Right ventricle myocardium superior (tissue), 1 donor: ENCODE results near the gene HCFC1R1. TPM values are rescaled to one million over a fixed set of nuclear protein-coding genes. Genes with fewer than 3 reads are reported as not detected.

Experiments
- ATAC-seq: fragments of 200-7000 bp; cut with Tn5 transposase; one replicate; pipeline ENCODE4 v1.9.1; 2020; ENCODE audit warnings: mild to moderate bottlenecking; ENCODE audit not compliant: poor library complexity
- DNase-seq: peaks from one replicate; pipeline ENCODE4 v3.0.0-alpha.2; 2020
- intact Hi-C: fragments of 100-400 bp; cut with DNase I; formaldehyde crosslinking; loops from one replicate; pipeline ENCODE4 v1.11.2; 2022
- total RNA-seq: library from RNA; stranded (reverse); fragmentation: NEBNext Ultra II Directional; extraction: Animal tissue kit (Norgen Biotek cat#: 25700); gene quantifications from one replicate; pipeline ENCODE4 v1.2.1, GENCODE V29; 2021
- donor health status: DM: no; HTN: yes; CAD: no; lungs with severe emphysema.

Gene HCFC1R1
- total RNA-seq, 1 donor from 2014 or later = 53.5 TPM

- intact Hi-C loops = no loop called here
- DNase-seq (no peak), ATAC-seq (no peak)
Observed at GRCh38 chr16:3026003-3026378, 2.2 kb upstream of the HCFC1R1 start.

DNA sequence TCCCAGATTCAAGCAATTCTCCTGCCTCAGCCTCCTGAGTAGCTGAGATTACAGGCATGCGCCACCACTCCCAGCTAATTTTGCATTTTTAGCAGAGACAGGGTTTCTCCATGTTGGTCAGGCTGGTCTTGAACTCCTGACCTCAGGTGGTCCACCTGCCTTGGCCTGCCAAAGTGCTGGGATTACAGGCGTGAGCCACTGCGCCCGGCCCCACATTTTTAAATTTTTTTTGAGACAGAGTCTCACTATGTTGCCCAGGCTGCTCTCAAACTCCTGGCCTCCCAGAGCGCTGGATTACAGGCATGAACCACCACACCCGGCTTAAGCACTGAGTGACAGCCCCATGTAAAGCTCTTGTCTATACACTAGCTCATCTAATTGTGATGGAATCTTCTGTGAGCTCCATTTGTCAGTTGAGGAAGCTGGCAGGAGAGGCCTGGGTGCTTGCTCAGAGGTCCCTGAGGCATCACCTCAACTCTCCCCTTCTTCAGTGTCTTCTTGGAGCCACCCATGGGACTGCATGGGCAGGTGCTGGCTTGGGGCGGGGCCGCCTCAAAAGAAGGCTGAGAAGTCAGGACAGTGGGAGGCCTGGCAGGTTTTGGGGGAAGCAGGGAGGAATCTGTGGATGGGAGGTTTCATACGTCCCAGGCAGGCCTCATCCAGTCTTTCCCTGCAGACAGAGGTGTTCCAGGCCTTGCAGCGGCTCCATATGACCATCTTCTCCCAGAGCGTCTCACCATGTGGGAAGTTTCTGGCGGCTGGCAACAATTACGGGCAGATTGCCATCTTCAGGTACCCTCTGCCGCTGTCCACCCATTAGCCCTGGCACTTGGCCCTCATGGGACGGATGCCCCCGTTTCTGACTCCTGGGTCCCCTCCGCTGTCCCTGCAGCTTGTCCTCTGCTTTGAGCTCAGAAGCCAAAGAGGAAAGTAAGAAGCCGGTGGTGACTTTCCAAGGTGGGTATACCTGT lies 1.6 kb upstream of the HCFC1R1 start:
- ATAC-seq = no peak
- DNase-seq = no peak
- intact Hi-C loops = no loop called here

DNA sequence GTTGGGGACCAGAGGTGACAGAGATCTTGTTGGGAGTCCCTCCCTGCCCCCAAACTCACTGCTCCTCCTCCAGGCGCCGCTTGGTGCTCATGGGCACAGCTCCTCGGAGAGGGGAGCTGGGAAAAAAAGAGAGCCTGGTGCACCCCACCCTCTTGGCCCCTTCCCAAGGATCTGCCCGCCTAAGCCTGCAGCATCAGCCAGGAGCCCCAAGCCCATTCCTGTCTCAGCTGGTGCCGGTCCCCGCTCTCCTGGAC lies 400 bp downstream of the HCFC1R1 start:
- DNase-seq (no peak), ATAC-seq (no peak)
- intact Hi-C loops = no loop called here

- DNase-seq = no peak
- no peak for ATAC-seq
- intact Hi-C loops = no loop called here
Observed at GRCh38 chr16:3022684-3023414, 893 bp downstream of the HCFC1R1 start.

GRCh38 chr16:3022208-3022683 lies 1.5 kb downstream of the HCFC1R1 start:
- DNase-seq (peak; percentile 92), ATAC-seq (peak; percentile 42)
- intact Hi-C loops = no loop called here

DNA sequence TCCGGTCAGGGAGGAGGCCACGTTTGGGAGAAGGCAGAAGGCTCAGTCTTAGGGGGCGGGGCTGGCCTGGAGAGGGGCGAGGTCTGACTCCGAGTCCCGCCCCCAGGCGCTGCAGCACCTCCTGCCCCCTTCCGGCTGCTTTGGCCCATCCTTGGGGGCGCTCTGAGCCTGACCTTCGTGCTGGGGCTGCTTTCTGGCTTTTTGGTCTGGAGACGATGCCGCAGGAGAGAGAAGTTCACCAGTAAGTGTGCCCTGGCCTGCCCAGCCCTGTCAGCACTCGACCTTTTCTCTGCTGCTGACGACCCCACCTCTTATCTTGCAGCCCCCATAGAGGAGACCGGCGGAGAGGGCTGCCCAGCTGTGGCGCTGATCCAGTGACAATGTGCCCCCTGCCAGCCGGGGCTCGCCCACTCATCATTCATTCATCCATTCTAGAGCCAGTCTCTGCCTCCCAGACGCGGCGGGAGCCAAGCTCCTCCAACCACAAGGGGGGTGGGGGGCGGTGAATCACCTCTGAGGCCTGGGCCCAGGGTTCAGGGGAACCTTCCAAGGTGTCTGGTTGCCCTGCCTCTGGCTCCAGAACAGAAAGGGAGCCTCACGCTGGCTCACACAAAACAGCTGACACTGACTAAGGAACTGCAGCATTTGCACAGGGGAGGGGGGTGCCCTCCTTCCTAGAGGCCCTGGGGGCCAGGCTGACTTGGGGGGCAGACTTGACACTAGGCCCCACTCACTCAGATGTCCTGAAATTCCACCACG lies 2.1 kb downstream of the HCFC1R1 start:
- ATAC-seq = peak; percentile 58
- intact Hi-C loops = no loop called here
- peak; percentile 89 for DNase-seq

DNA sequence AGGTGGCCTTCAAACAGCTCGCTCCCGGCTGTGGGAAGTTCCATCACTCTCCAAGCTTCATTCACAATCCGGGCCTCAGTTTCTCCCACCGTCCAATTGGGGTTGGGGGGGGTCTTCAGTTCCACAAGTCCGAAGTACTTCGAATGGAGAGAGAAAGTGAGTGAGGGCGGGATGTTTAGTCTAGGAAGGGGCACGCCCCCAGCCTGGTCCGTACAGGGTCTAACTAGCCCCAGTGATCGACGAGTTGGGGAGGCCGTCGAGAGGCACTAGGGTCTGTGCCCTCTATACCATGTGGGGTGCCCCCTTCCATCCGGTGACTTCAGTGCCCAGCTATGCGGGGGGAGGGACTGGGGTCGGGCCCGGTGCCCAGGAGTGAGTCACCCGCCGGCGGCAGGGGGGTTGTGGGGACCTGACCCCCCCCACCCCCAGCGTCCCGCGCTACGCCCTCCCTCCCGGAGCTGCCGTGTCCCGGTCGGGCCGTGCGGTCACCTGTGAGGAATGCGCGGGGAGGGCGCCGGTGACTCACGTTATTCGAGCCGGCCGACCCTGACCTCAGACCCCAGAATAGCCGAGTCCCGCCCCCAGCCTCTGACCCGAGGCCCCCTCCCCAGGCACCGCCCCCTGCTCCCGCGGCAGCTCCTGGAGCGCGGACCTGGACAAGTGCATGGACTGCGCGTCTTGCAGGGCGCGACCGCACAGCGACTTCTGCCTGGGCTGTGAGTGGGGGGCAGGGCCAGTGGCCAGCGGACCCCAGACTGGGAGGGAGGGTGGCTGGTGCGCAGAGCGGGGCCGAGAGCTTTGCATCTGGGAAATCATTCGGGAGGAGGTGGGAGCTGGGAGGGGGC lies 2.9 kb downstream of the HCFC1R1 start:
- ATAC-seq (peak; percentile 37), DNase-seq (peak; percentile 80)
- intact Hi-C loops = no loop called here

GRCh38 chr16:3020247-3020603 lies 3.5 kb downstream of the HCFC1R1 start, which contains the start of gene TNFRSF12A:
TSS of gene TNFRSF12A (plus strand) at chr16:3020368. CDS start at chr16:3020398, 30 bp downstream.
- DNase-seq (peak; percentile 89), ATAC-seq (peak; percentile 59)
- intact Hi-C loops = no loop called here

GRCh38 chr16:3019594-3020246 lies 4.0 kb downstream of the HCFC1R1 start:
- no peak for ATAC-seq
- DNase-seq = no peak
- intact Hi-C loops = no loop called here

GRCh38 chr16:3017794-3018506 lies 5.8 kb downstream of the HCFC1R1 start, which contains the start of gene CLDN6:
TSS of gene CLDN6 (minus strand) at chr16:3018183. CDS start at chr16:3016021, 2,162 bp downstream.
- DNase-seq (no peak), ATAC-seq (no peak)
- intact Hi-C loops = no loop called here

DNA sequence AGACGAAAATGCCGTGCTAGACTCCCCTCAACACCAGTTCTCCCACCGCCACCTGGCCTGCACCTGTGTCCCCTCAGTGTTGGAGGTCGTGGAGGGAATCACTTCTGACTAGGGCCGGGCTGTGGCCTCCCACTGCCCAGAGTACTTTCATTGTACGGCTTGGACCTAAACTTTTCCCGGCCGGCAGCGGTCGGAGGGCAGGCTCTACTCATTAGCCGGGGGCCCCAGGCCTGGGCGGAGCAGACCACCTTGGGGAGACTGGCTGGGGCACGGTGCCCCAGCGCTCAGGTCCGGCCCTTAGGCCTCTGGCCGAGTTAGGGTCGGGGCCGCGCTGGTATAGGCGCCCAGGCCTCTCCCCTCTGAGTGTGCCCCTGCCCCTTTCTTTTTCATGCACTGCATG lies 6.4 kb downstream of the HCFC1R1 start:
- intact Hi-C loops = no loop called here
- no peak for ATAC-seq
- DNase-seq = no peak

DNA sequence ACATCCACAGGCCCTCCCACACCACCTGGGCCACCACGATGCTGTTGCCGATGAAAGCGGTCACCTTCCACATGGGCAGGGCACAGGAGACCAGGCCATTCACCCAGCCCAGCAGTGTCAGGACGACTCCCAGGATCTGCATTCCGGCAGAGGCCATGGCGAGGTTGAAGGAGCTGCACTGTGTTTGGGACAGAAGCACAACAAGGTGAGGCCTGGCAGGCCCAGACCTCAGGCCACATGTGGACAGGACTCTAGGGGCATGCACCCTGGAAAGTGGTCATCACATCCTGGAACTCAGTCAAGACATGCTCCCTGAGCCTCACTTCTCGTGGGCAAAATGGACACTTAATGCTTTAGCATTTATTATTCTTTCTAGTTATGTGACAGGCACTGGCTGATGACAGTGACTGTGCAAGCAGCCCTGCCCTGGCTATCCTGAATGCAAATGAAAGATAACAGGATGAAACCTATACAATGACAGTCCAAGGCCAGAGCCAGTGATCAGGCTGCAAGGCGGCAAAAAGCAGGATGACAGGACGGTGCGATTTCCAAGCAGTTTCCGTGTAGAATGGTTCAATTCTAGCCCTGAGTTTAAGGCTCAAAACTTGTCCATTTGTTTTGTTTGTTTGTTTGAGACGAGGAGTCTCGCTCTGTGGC lies 7.7 kb downstream of the HCFC1R1 start:
- no peak for DNase-seq
- intact Hi-C loops = no loop called here
- no peak for ATAC-seq

DNA sequence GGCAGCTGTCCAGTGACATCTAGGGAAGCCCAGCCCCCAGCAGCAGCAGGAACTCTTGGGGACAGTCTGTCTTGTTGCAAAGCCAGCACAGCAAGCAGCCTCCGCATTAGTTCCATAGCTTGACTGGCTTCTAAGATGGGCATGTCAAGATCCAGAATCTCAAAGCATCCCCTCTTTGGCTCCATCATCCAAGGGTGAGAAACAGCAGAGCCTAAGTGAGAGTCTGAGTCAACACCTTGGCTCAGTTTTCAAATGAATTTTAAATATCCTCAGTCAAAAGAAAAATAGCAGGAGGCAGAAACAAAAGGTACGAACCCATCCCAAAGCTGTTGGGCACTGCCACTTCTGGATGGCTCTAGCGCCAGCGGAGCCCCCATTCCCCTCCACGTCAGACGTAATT lies 8.8 kb downstream of the HCFC1R1 start:
- ATAC-seq = no peak

DNA sequence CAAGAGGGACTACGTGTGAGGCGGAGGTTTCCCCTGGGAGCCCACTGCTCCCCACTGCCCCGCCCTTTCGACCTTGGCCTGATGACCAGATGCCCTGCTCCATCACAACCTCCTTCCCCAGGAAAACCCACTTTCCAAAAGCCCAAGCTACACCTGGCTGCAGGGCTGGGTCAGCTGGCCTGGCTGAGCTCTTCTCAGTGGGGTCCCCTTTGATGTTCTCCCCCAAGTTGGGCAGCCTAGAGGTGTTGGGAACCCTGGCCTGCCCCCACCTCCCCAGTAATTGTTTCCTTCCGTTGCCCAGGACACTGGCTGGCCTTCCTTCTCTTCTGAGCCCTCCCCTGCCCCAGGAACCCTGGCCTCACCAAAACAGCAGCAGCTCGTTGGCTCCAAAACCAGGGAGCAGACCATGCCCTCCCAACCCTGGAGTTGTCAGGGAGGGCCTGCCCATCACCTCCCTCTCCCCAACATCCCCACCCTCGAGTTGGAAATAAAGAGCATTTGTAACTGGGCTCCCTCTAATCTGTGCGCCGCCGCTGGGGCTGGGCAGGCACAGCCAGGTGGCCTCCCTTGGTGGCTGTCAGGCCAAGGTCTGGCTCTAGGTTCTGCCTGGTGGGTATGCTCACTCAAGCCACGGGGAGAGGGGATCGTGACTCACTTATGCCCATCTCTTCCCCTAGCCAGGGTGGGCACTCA lies 9.6 kb downstream of the HCFC1R1 start:
- intact Hi-C loops = no loop called here
- ATAC-seq (no peak), DNase-seq (no peak)

More for the DNA sequence above, 8.8 kb downstream of the HCFC1R1 start:
- intact Hi-C loops = no loop called here
- DNase-seq = no peak

GRCh38 chr16:3013491-3013951 lies 10.2 kb downstream of the HCFC1R1 start:
- ATAC-seq = no peak

GRCh38 chr16:3012828-3013420 lies 10.8 kb downstream of the HCFC1R1 start, which contains the start of gene CLDN9:
TSS of gene CLDN9 (plus strand) at chr16:3012923. CDS start at chr16:3013363, 440 bp downstream.
- DNase-seq (no peak), ATAC-seq (peak; percentile 14)
- intact Hi-C loops = no loop called here

More at GRCh38 chr16:3013491-3013951, 10.2 kb downstream of the HCFC1R1 start:
- DNase-seq = no peak
- intact Hi-C loops = no loop called here
